Endothelial cell of umbilical vein (primary cell): ENCODE measurements around the gene ALOXE3. TPM values are rescaled to one million over a fixed set of nuclear protein-coding genes. Genes with fewer than 3 reads are reported as not detected.
A peak's percentile ranks its signal among the peaks of the same experiment; 100 is the strongest.

ENCODE experiments used
- BruUV-seq: library from RNA; stranded (reverse); fragments of 400-500 nt; replicated peaks from 2 replicates; lab custom pipeline; 2021; lab: Mats Ljungman, UMichigan
- CTCF ChIA-PET: fragments of 300-600, 350-600 bp; sonication (Branson Sonifier 250); formaldehyde crosslinking; loops from one replicate; lab custom pipeline; 2021; ENCODE audit warnings: antibody characterized with exemption, inconsistent platforms; lab: Charles Lee
- POLR2A ChIA-PET: fragments of 300-600, 350-600 bp; sonication (Branson Sonifier 250); formaldehyde crosslinking; loops from one replicate; lab custom pipeline; 2021; ENCODE audit warnings: antibody characterized with exemption, inconsistent platforms; lab: Charles Lee
- DNase-seq: peaks from one replicate; pipeline ENCODE4 v3.0.0-alpha.2; 2011; ENCODE audit warnings: low read depth, low spot score
- FAIRE-seq: peaks from 2 replicates; lab custom pipeline; 2011; peaks lifted over from hg19 to GRCh38; lab: Jason Lieb, UNC
- H2AFZ ChIP-seq: 2 replicates; pipeline ENCODE4 v1.6.0; 2012; ENCODE audit warnings: low read depth, low read length, control low read depth, inconsistent platforms
- H3K27ac ChIP-seq: 2 replicates; pipeline ENCODE4 v1.5.1; 2011; ENCODE audit warnings: low read depth, mild to moderate bottlenecking, control low read depth, low read length, moderate library complexity; ENCODE audit not compliant: insufficient read depth
- H3K27me3 ChIP-seq, 2 experiments: 2 replicates each; pipeline versions ENCODE4 v1.6.0 to v1.6.1; 2011; ENCODE audit warnings: low read length in 2 of 2, mixed read lengths in 1 of 2; ENCODE audit not compliant: control insufficient read depth in 2 of 2, insufficient read depth in 2 of 2
- H3K36me3 ChIP-seq, 2 experiments: 2 replicates in 1 of 2; 3 replicates in 1 of 2; pipeline ENCODE4 v1.5.1; 2011; ENCODE audit warnings: low read length in 2 of 2, mild to moderate bottlenecking in 1 of 2, moderate library complexity in 1 of 2; ENCODE audit not compliant: control insufficient read depth in 2 of 2, insufficient read depth in 2 of 2; ENCODE audit errors: extremely low read depth in 1 of 2
- H3K4me1 ChIP-seq: 3 replicates; pipeline ENCODE4 v1.5.1; 2011; ENCODE audit warnings: mild to moderate bottlenecking, low read length; ENCODE audit not compliant: control insufficient read depth, insufficient read depth; ENCODE audit errors: extremely low read depth
- H3K4me2 ChIP-seq: 2 replicates; pipeline ENCODE4 v1.6.1; 2011; ENCODE audit warnings: low read length, control low read depth, mixed read lengths; ENCODE audit not compliant: insufficient read depth
- H3K4me3 ChIP-seq, 3 experiments: fragments of 200-600 bp in 1 of 3; sonication (generic), shearing (Covaris generic) in 1 of 3; replicated peaks in 1 of 3; 2 replicates each; pipeline ENCODE4 v1.5.1; 2011 to 2016; ENCODE audit warnings: control low read depth in 3 of 3, low read length in 3 of 3, mild to moderate bottlenecking in 2 of 3, inconsistent platforms in 1 of 3, low read depth in 1 of 3, moderate library complexity in 1 of 3; ENCODE audit not compliant: insufficient read depth in 1 of 3
- H3K79me2 ChIP-seq: 2 replicates; pipeline ENCODE4 v1.6.0; 2012; ENCODE audit warnings: low read length, inconsistent platforms; ENCODE audit not compliant: control insufficient read depth, insufficient read depth
- H3K9ac ChIP-seq: replicated peaks from 2 replicates; pipeline ENCODE3; 2011; ENCODE audit warnings: low read length, control low read depth; ENCODE audit not compliant: insufficient read depth; ENCODE audit errors: extremely low read depth
- H3K9me1 ChIP-seq: replicated peaks from 3 replicates; pipeline ENCODE4 v1.6.0; 2011; ENCODE audit warnings: mild to moderate bottlenecking, low read length; ENCODE audit not compliant: control insufficient read depth, insufficient read depth; ENCODE audit errors: extremely low read depth
- H3K9me3 ChIP-seq: replicated peaks from 2 replicates; pipeline ENCODE4 v1.5.1; 2012; ENCODE audit warnings: low read length, inconsistent platforms; ENCODE audit not compliant: control insufficient read depth, insufficient read depth
- H4K20me1 ChIP-seq: replicated peaks from 2 replicates; pipeline ENCODE3; 2011; ENCODE audit warnings: mild to moderate bottlenecking, low read length; ENCODE audit not compliant: control insufficient read depth, insufficient read depth; ENCODE audit errors: extremely low read depth
- EZH2 ChIP-seq: IDR thresholded peaks from 2 replicates; pipeline ENCODE4 v1.6.1; 2012; ENCODE audit warnings: borderline replicate concordance, low read depth, mild to moderate bottlenecking, moderate library complexity, low read length, inconsistent platforms; ENCODE audit not compliant: severe bottlenecking
- GATA2 ChIP-seq: IDR thresholded peaks from 2 replicates; pipeline ENCODE4 v1.7.0; 2011; ENCODE audit warnings: low read depth, mild to moderate bottlenecking, moderate library complexity, mixed read lengths, low read length; ENCODE audit not compliant: insufficient read length, insufficient read depth
- dilution Hi-C: fragments of 300-500 bp; cut with MboI; formaldehyde crosslinking; loops from one replicate; pipeline ENCODE4 v1.15.0; 2019; ENCODE audit warnings: low sequenced_read_pairs; ENCODE audit not compliant: extremely low pct_ligation_motif_present
- intact Hi-C: fragments of 100-400 bp; cut with micrococcal nuclease; formaldehyde crosslinking; loops from one replicate; pipeline ENCODE4 v1.10.0; 2022
- polyA plus RNA-seq, 4 experiments: library from polyadenylated mRNA; depleted of rRNA in 3 of 4; stranded (reverse) in 3 of 4; unstranded in 1 of 4; fragments of >200 nt; gene quantifications; 2 replicates each; pipeline versions ENCODE4 v1.2.1 to v1.2.3, GENCODE V29; 2011 to 2012; ENCODE audit warnings: missing spikeins in 1 of 4
- total RNA-seq: library from RNA; stranded (reverse); gene quantifications from 2 replicates; pipeline ENCODE4 v1.2.3, GENCODE V29; 2021
- TF ChIP-seq, protein P1 (sequence below): IDR thresholded peaks from 2 replicates; pipeline ENCODE4 v1.6.1; 2011; ENCODE audit not compliant: insufficient read depth, insufficient read length

Gene ALOXE3
- total and polyA plus RNA-seq, 2 donors (not counting 3 experiments of a cell fraction or from before 2014, with no cell fraction given) = 0.01 TPM; not detected in 1

DNA sequence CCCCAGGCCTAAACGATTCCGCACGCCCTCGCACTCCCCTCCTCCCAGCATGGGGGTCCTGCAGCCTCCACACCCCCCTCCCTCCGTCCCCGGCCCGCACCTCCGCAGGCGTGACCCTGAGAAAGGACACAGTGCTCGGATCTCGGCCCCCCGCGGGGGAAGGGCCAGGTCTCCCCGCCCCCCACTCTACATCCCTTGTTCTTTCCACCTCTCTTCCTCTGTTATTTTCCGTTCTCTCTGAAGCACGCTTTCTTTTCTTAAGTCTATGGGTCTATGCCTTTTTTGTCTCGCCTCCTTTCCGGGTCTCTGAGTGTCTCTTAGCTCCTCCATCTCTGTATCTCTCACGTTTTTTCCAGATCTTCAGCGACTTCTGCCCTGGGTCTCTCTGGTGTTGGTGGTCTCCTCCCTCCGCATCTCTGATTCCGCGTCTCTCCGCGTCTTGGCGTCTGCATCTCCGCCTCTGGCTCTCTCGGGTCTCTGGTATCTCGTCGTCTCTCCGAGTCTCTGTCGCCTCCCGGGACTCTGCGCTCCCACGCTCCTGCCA, 7.7 kb upstream of the ALOXE3 start:
- BruUV-seq = no TSS peak
- dilution Hi-C loops = no loop called here
- no peak for TF ChIP-seq EZH2
- Histone ChIP-seq H3K4me3 (peak overlapping the region; percentile 46 to 98 (median 85)), H4K20me1 (no peaks in the 10 kb centered on the region), H3K9me3 (no peaks in the 10 kb centered on the region), H3K9me1 (no peaks in the 10 kb centered on the region), H3K4me2 (peak overlapping the region; percentile 97), H3K27ac (no peak overlapping the region), H3K4me1 (peaks cover 28% of the 10 kb centered on the region), H2AFZ (peak overlapping the region; percentile 100), H3K79me2 (no peaks in the 10 kb centered on the region), H3K9ac (no peak overlapping the region), H3K27me3 (peaks cover 8 to 14% of the 10 kb centered on the region in 2 experiments), H3K36me3 (no peaks in the 10 kb centered on the region)
- ChIA-PET CTCF (no interaction called here), POLR2A (no interaction called here)
- no peak for FAIRE-seq
- intact Hi-C loops = loop anchor here (1.0 kb wide), 2 partner anchors 12 to 30 kb away; no protein-coding TSS in a partner anchor
- no peak for DNase-seq

DNA sequence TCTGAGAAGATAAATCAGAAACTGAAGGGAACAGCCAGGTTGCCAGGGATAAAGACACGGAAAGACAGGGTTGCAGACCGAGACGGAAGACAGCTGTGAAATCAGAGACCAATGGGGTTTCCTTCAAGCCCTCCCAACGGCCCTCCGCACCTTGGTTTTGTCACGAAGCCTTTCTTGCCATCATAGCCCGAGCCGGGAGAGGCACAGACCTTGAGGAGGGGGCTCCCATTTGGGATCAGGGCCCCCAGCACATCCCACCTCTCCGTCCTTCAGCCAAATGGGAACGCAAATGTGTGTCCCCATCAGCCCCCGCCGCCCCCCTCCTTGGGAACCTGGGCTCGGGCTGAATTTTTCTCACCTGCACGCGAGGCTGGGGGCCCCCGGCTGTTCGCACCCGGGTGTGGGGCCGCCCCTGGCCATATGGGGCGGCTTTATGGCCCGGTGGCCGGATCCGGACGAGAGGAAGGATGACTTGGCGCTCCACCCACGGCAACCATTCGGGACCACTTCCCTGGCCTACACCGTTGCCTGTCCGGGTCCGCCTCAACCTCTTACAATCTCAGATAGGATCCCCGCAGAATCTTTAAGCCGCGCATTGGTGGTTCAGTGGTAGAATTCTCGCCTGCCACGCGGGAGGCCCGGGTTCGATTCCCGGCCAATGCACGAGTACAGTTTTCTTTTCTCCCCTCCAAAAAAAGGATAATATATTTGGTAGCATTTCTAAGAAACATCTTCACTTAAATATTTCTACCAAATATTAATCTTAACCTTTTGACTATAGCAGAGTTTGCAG, 7.0 kb upstream of the ALOXE3 start:
- no peaks in the 10 kb centered on the region for H3K9me1 ChIP-seq
- no peak overlapping the region for H3K27ac ChIP-seq
- peak overlapping the region; percentile 97 for H3K4me2 ChIP-seq
- FAIRE-seq (peak; percentile 89), DNase-seq (peak; percentile 71)
- H4K20me1 ChIP-seq = no peaks in the 10 kb centered on the region
- ChIA-PET CTCF (interaction anchor here (1.1 to 2.8 kb wide), 4 partner anchors 13 to 51 kb away, joined by 3 to 19 read pairs (median 8); no protein-coding TSS in a partner anchor), POLR2A (no interaction called here)
- no TSS peak for BruUV-seq
- H3K79me2 ChIP-seq = no peaks in the 10 kb centered on the region
- H3K4me3 ChIP-seq = peak overlapping the region; percentile 46 to 98 (median 85)
- H3K27me3 ChIP-seq = peaks cover 8 to 14% of the 10 kb centered on the region in 2 experiments
- H3K9me3 ChIP-seq = no peaks in the 10 kb centered on the region
- dilution Hi-C loops (no loop called here), intact Hi-C loops (loop anchor here (1.0 kb wide), 1 partner anchor 31 kb away; no protein-coding TSS in a partner anchor)
- TF ChIP-seq, protein P1, sequence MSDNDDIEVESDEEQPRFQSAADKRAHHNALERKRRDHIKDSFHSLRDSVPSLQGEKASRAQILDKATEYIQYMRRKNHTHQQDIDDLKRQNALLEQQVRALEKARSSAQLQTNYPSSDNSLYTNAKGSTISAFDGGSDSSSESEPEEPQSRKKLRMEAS = no peak
- peak; percentile 38 for TF ChIP-seq GATA2
- H3K9ac ChIP-seq = no peak overlapping the region
- H2AFZ ChIP-seq = peak overlapping the region; percentile 20
- H3K36me3 ChIP-seq = no peaks in the 10 kb centered on the region
- H3K4me1 ChIP-seq = peaks cover 30% of the 10 kb centered on the region
